Measurements from ENCODE around the gene CEP350.

DNA sequence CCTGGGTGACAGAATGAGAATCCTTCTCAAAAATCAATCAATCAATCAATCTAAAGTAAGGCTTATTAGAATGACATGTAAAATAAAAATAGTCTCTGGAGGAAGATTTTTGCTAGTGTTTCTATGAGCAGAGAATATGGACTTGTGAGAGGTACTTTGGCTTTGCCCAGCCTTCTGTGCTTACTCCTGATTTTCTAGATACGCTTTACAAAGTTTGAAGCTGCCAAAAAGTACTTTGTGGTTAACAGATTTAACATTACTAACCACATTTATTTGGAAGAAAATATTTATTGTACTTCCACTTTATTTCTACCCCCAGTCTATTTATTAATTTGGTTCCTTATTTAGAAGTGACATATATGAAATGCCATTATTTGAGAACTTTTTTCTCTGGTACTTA lies 41.0 kb downstream of the CEP350 start:
- TF ChIP-seq, protein P1, sequence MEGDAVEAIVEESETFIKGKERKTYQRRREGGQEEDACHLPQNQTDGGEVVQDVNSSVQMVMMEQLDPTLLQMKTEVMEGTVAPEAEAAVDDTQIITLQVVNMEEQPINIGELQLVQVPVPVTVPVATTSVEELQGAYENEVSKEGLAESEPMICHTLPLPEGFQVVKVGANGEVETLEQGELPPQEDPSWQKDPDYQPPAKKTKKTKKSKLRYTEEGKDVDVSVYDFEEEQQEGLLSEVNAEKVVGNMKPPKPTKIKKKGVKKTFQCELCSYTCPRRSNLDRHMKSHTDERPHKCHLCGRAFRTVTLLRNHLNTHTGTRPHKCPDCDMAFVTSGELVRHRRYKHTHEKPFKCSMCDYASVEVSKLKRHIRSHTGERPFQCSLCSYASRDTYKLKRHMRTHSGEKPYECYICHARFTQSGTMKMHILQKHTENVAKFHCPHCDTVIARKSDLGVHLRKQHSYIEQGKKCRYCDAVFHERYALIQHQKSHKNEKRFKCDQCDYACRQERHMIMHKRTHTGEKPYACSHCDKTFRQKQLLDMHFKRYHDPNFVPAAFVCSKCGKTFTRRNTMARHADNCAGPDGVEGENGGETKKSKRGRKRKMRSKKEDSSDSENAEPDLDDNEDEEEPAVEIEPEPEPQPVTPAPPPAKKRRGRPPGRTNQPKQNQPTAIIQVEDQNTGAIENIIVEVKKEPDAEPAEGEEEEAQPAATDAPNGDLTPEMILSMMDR (IDR thresholded peaks at IDR 0.05): no peak
- TF ChIP-seq EP300 (IDR thresholded peaks at IDR 0.05; ENCODE audit: borderline replicate concordance in 1 of 2, low read depth in 1 of 2, low read length in 1 of 2): no peak
- no peak for TF ChIP-seq RFX5 (IDR thresholded peaks at IDR 0.05; ENCODE audit: low read length)
- TF ChIP-seq SIN3A (IDR thresholded peaks at IDR 0.05; ENCODE audit: borderline replicate concordance, low read depth, low read length): no peak
- TF ChIP-seq, protein P2, sequence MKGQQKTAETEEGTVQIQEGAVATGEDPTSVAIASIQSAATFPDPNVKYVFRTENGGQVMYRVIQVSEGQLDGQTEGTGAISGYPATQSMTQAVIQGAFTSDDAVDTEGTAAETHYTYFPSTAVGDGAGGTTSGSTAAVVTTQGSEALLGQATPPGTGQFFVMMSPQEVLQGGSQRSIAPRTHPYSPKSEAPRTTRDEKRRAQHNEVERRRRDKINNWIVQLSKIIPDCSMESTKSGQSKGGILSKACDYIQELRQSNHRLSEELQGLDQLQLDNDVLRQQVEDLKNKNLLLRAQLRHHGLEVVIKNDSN (IDR thresholded peaks at IDR 0.05; ENCODE audit: borderline replicate concordance, low read depth): no peak

All from SK-N-SH (cell line).